Heart left ventricle (tissue), 16 donors: ENCODE data around the gene MADCAM1. TPM values are rescaled to one million over a fixed set of nuclear protein-coding genes. Genes with fewer than 3 reads are reported as not detected.

ENCODE experiments used
- ATAC-seq, 4 donors: fragments of 200-7000 bp; cut with Tn5 transposase; one replicate each; pipeline ENCODE4 v1.9.1; 2020 to 2022; ENCODE audit warnings: moderate library complexity in 4 of 4, mild to moderate bottlenecking in 3 of 4, moderate number of reproducible peaks in 1 of 4
- DNase-seq, 5 donors: peaks; one replicate each; pipeline ENCODE4 v3.0.0-alpha.2; 2020
- H3K27ac ChIP-seq, 12 donors: fragments of 200-600 bp; sonication (generic) in 4 of 12; one replicate each; pipeline versions ENCODE4 v1.5.0 to v1.8.0; 2016 to 2022; ENCODE audit warnings: mild to moderate bottlenecking in 2 of 12
- H3K27me3 ChIP-seq, 9 donors: fragments of 200-600 bp; sonication (generic) in 2 of 9; one replicate each; pipeline versions ENCODE4 v1.5.1 to v1.8.0; 2016 to 2022; ENCODE audit warnings: mild to moderate bottlenecking in 3 of 9
- H3K36me3 ChIP-seq, 9 donors: fragments of 200-600 bp; sonication (generic) in 2 of 9; one replicate each; pipeline versions ENCODE4 v1.5.0 to v1.8.0; 2018 to 2022; ENCODE audit warnings: mild to moderate bottlenecking in 2 of 9
- H3K4me1 ChIP-seq, 12 donors: fragments of 200-600 bp; sonication (generic) in 4 of 12; one replicate each; pipeline versions ENCODE4 v1.5.0 to v1.8.0; 2016 to 2022; ENCODE audit warnings: mild to moderate bottlenecking in 3 of 12
- H3K4me3 ChIP-seq, 12 donors: fragments of 200-600 bp; sonication (generic) in 4 of 12; one replicate each; pipeline versions ENCODE4 v1.5.0 to v1.8.0; 2017 to 2022; ENCODE audit warnings: mild to moderate bottlenecking in 9 of 12, moderate library complexity in 4 of 12
- H3K9me3 ChIP-seq, 12 donors: fragments of 200-600 bp; sonication (generic) in 4 of 12; one replicate each; pipeline versions ENCODE4 v1.5.0 to v1.8.0; 2016 to 2022; ENCODE audit warnings: mild to moderate bottlenecking in 1 of 12
- CTCF ChIP-seq, 12 donors: fragments of 200-600 bp; sonication (generic) in 4 of 12; IDR thresholded peaks; one replicate each; pipeline versions ENCODE4 v1.5.0 to v1.8.0; 2018 to 2022; ENCODE audit warnings: antibody characterized with exemption in 12 of 12, mild to moderate bottlenecking in 5 of 12
- POLR2A ChIP-seq, 2 donors: fragments of 450-650 bp; IDR thresholded peaks; one replicate each; pipeline ENCODE4 v1.6.1; 2017; ENCODE audit warnings: antibody characterized with exemption in 2 of 2, mild to moderate bottlenecking in 2 of 2, moderate library complexity in 2 of 2
- WGBS, 4 donors: extraction: QIAGEN DNeasy Blood & Tissue Kit in 2 of 4; methylation state at CpG; one replicate each; pipeline versions ENCODE4 v1.1.5 to v1.1.7; 2013 to 2018; 5-methylcytosine and 5-hydroxymethylcytosine counted together
- intact Hi-C, 10 donors: fragments of 100-400 bp; cut with DNase I; formaldehyde crosslinking; loops; one replicate each; pipeline versions ENCODE4 v1.11.1 to v1.14.2; 2022
- polyA plus RNA-seq, 2 donors: library from polyadenylated mRNA; stranded (reverse); fragments of 200-250 nt; gene quantifications; one replicate each; pipeline ENCODE4 v1.2.3, GENCODE V29; 2013
- total RNA-seq, 9 donors: library from RNA; depleted of rRNA in 2 of 9; stranded (reverse); fragments of >200 nt in 2 of 9; fragmentation: NEBNext Ultra II Directional in 3 of 9; extraction: Animal tissue kit (Norgen Biotek cat#: 25700) in 3 of 9; gene quantifications; one replicate each; pipeline versions ENCODE4 v1.1.0 to v1.2.4, GENCODE V29; 2016 to 2023
- donor health status: ischemic (EF 13 %, LVEDD 7.1; RV severe dilation, severe dysfunction).
- donor health status: healthy with polysubstance abuse.
- donor health status: DM: no; HTN: yes; CAD: no.
- donor health status: DM: no; HTN: no; CAD: no.
- donor health status: ischemic (EF 25% LVEDD 6.9; RV normal size, moderate dysfunction).
- donor health status: ischemic (EF 25% LVEDD 5.7; RV mildly dilated, moderate dysfunction).
- donor health status: healthy.
- donor health status: DM: yes; HTN: yes; CAD: no.
- donor health status: ischemic (EF 35%, LVEDD 5.7; RV mildly dilated, moderate dysfunction).
- donor health status: nonischemic (EF 11% LVEDD 7.7; RV severe dilation, severe dysfunction).
- donor health status: DM: yes; HTN: yes; CAD: no.
- donor health status: PGD.
- donor health status: ischemic (EF 29% LVEDD 5.4; RV normal size, mild dysfunction).
- donor health status: nonischemic (EF 23%, LVEDD 6.1; RV moderate dilation, normal function).

Gene MADCAM1
- total and polyA plus RNA-seq, 11 donors, result 0.04 to 0.61 (median 0.36) TPM; not detected in 1

- DNase-seq (peak in 1 of 5 donors; percentile 61), ATAC-seq (peak in 1 of 4 donors; percentile 8)
- no peak for TF ChIP-seq CTCF (IDR thresholded peaks at IDR 0.05)
- no peak for TF ChIP-seq POLR2A (IDR thresholded peaks at IDR 0.05)
- Histone ChIP-seq H3K9me3 (no peaks in the 10 kb centered on the region), H3K4me3 (no peak overlapping the region), H3K36me3 (no peaks in the 10 kb centered on the region), H3K27me3 (no peaks in the 10 kb centered on the region), H3K27ac (no peak overlapping the region), H3K4me1 (peaks cover 0 to 11% (median 0%) of the 10 kb centered on the region in 12 donors)
- intact Hi-C loops, result loop anchor here in 2 of 10 donors (10.0 kb wide), 1 partner anchor 186 kb away; no protein-coding TSS in a partner anchor
- 73 to 88% (median 78%) methylated on average over 26 to 52 of the region's 52 CpGs for WGBS, 4 donors
Measured at GRCh38 chr19:548886-549830, 52.9 kb downstream of the MADCAM1 start.

- Histone ChIP-seq H3K4me3 (no peak overlapping the region), H3K4me1 (peaks cover 0 to 30% (median 12%) of the 10 kb centered on the region in 12 donors), H3K27ac (peak overlapping the region in 1 of 12 donors; percentile 4), H3K9me3 (no peaks in the 10 kb centered on the region), H3K27me3 (no peaks in the 10 kb centered on the region), H3K36me3 (no peaks in the 10 kb centered on the region)
- peak in 2 of 5 donors; percentile 21 to 25 for DNase-seq
- intact Hi-C loops, result loop anchor here in 1 of 10 donors (10.0 kb wide), 1 partner anchor 180 kb away; no protein-coding TSS in a partner anchor
- 57 to 78% (median 66%) methylated on average over 20 of the region's 20 CpGs for WGBS, 4 donors
- peak in 1 of 4 donors; percentile 14 for ATAC-seq
- TF ChIP-seq POLR2A (IDR thresholded peaks at IDR 0.05), result no peak
- TF ChIP-seq CTCF (IDR thresholded peaks at IDR 0.05), result no peak
Measured at GRCh38 chr19:554817-555216, 58.5 kb downstream of the MADCAM1 start.

Other genes with a start within 250 kb of the MADCAM1 start
- gene PLPP2, start 205.1 kb upstream of the MADCAM1 start, total RNA-seq, result 1 to 10 TPM in 4 of 9 donors, under 1 TPM in 5; 0.09 to 4.1 (median 1.00) TPM
- under 1 TPM; 0.54 to 0.99 TPM for gene PLPP2, start 205.1 kb upstream of the MADCAM1 start, polyA plus RNA-seq
- gene MIER2, start 151.7 kb upstream of the MADCAM1 start, total RNA-seq, result 10 to 100 TPM; 15.7 to 30.3 (median 19.5) TPM
- 10 to 100 TPM; 18.7 to 22.2 TPM for gene MIER2, start 151.7 kb upstream of the MADCAM1 start, polyA plus RNA-seq
- gene C2CD4C, start 87.3 kb upstream of the MADCAM1 start, total RNA-seq, result 1 to 10 TPM in 5 of 9 donors, under 1 TPM in 4; 0.12 to 2.2 (median 1.1) TPM
- 1 to 10 TPM; 1.3 to 1.4 TPM for gene C2CD4C, start 87.3 kb upstream of the MADCAM1 start, polyA plus RNA-seq
- gene SHC2, start 35.5 kb upstream of the MADCAM1 start, total RNA-seq, result 10 to 100 TPM in 7 of 9 donors, 1 to 10 TPM in 2; 9.1 to 35.8 (median 14.6) TPM
- gene SHC2, start 35.5 kb upstream of the MADCAM1 start, polyA plus RNA-seq, result 10 to 100 TPM in 1 of 2 donors, 1 to 10 TPM in 1; 6.7 to 22.3 TPM
- gene TPGS1, start 11.0 kb downstream of the MADCAM1 start, total RNA-seq, result 10 to 100 TPM in 8 of 9 donors, 1 to 10 TPM in 1; 5.7 to 39.3 (median 11.3) TPM
- gene TPGS1, start 11.0 kb downstream of the MADCAM1 start, polyA plus RNA-seq, result 10 to 100 TPM; 18.3 to 18.6 TPM
- gene CDC34, start 35.3 kb downstream of the MADCAM1 start, total RNA-seq, result 100 to 1,000 TPM in 3 of 9 donors, 10 to 100 TPM in 6; 61.9 to 200 (median 84.6) TPM
- gene CDC34, start 35.3 kb downstream of the MADCAM1 start, polyA plus RNA-seq, result 100 to 1,000 TPM; 122 to 148 TPM
- gene GZMM, start 47.6 kb downstream of the MADCAM1 start, total RNA-seq, result 1 to 10 TPM in 2 of 9 donors, under 1 TPM in 2, not detected in 5; 0.40 to 3.0 (median 0.87) TPM
- under 1 TPM; 0.12 to 0.34 TPM for gene GZMM, start 47.6 kb downstream of the MADCAM1 start, polyA plus RNA-seq
- 1,000 to 10,000 TPM; 1,160 to 2,590 (median 1,462) TPM for gene BSG, start 76.1 kb downstream of the MADCAM1 start, total RNA-seq
- 1,000 to 10,000 TPM in 1 of 2 donors, 100 to 1,000 TPM in 1; 727 to 2,989 TPM for gene BSG, start 76.1 kb downstream of the MADCAM1 start, polyA plus RNA-seq
- 10 to 100 TPM in 7 of 9 donors, 1 to 10 TPM in 2; 4.1 to 27.4 (median 15.4) TPM for gene HCN2, start 93.4 kb downstream of the MADCAM1 start, total RNA-seq
- 10 to 100 TPM in 1 of 2 donors, 1 to 10 TPM in 1; 4.8 to 22.4 TPM for gene HCN2, start 93.4 kb downstream of the MADCAM1 start, polyA plus RNA-seq
- gene POLRMT, start 137.1 kb downstream of the MADCAM1 start, total RNA-seq, result 10 to 100 TPM; 32.0 to 78.0 (median 41.5) TPM
- 10 to 100 TPM; 38.8 to 75.2 TPM for gene POLRMT, start 137.1 kb downstream of the MADCAM1 start, polyA plus RNA-seq
- under 1 TPM in 3 of 9 donors, not detected in 6; 0.16 to 0.36 (median 0.20) TPM for gene FGF22, start 143.4 kb downstream of the MADCAM1 start, total RNA-seq
- gene FGF22, start 143.4 kb downstream of the MADCAM1 start, polyA plus RNA-seq, result under 1 TPM; 0.07 to 0.11 TPM
- 100 to 1,000 TPM in 1 of 9 donors, 10 to 100 TPM in 8; 21.6 to 105 (median 29.4) TPM for gene RNF126, start 166.7 kb downstream of the MADCAM1 start, total RNA-seq
- gene RNF126, start 166.7 kb downstream of the MADCAM1 start, polyA plus RNA-seq, result 10 to 100 TPM; 23.5 to 45.2 TPM
- gene FSTL3, start 179.9 kb downstream of the MADCAM1 start, total RNA-seq, result 100 to 1,000 TPM in 4 of 9 donors, 10 to 100 TPM in 5; 41.7 to 347 (median 99.9) TPM
- 100 to 1,000 TPM; 131 to 376 TPM for gene FSTL3, start 179.9 kb downstream of the MADCAM1 start, polyA plus RNA-seq
- gene PRSS57, start 199.0 kb downstream of the MADCAM1 start, total RNA-seq, result not detected
- gene PRSS57, start 199.0 kb downstream of the MADCAM1 start, polyA plus RNA-seq, result not detected
- gene PALM, start 212.4 kb downstream of the MADCAM1 start, total RNA-seq, result 10 to 100 TPM; 13.5 to 42.3 (median 23.3) TPM
- gene PALM, start 212.4 kb downstream of the MADCAM1 start, polyA plus RNA-seq, result 10 to 100 TPM; 15.7 to 23.8 TPM